ENCODE data around the gene TRIM67.

TRIM67 gene

GRCh38 chr1:231236938-231237337 is 75.1 kb downstream of the TRIM67 start:
- no peak for DNase-seq

- DNase-seq: no peak
These were observed 76.4 kb downstream of the TRIM67 start for GRCh38 chr1:231238298-231238697.

GRCh38 chr1:231240531-231240882 is 78.6 kb downstream of the TRIM67 start:
- DNase-seq: no peak

- DNase-seq: peak; percentile 92
These were observed 79.3 kb downstream of the TRIM67 start, which contains the start of gene GNPAT for GRCh38 chr1:231240883-231241735. GNPAT (plus strand) TSS chr1:231241212; CDS start chr1:231241379, 167 bp downstream.

GRCh38 chr1:231241750-231242149 is 79.9 kb downstream of the TRIM67 start:
- DNase-seq: peak; percentile 67

- DNase-seq: peak; percentile 63
These were observed 80.8 kb downstream of the TRIM67 start for GRCh38 chr1:231242516-231243198.

- DNase-seq: no peak
These were observed 86.9 kb downstream of the TRIM67 start for GRCh38 chr1:231248778-231249177.

GRCh38 chr1:231252336-231252735 is 90.5 kb downstream of the TRIM67 start:
- no peak for DNase-seq

GRCh38 chr1:231260351-231260750 is 98.5 kb downstream of the TRIM67 start:
- DNase-seq: no peak

GRCh38 chr1:231264642-231265041 is 102.8 kb downstream of the TRIM67 start:
- DNase-seq: no peak

- no peak for DNase-seq
These were observed 103.5 kb downstream of the TRIM67 start for GRCh38 chr1:231265379-231265778.

GRCh38 chr1:231266811-231267322 is 105.0 kb downstream of the TRIM67 start:
- no peak for DNase-seq
